HepG2 (cell line): ENCODE data around the gene HLA-DOA. TPM values are rescaled to one million over a fixed set of nuclear protein-coding genes. Genes with fewer than 3 reads are reported as not detected.

ENCODE experiments used
- BATF2 ChIP-seq: sonication (generic); formaldehyde crosslinking; IDR thresholded peaks from 2 replicates; pipeline ENCODE4 v1.8.0; 2022; ENCODE audit warnings: mild to moderate bottlenecking, missing genetic modification reagents, moderate library complexity
- CTCF ChIP-seq: sonication (generic); formaldehyde crosslinking; IDR thresholded peaks from 2 replicates; pipeline ENCODE4 v1.5.0; 2020; ENCODE audit warnings: mild to moderate bottlenecking, missing genetic modification reagents, moderate library complexity
- FLYWCH1 ChIP-seq: sonication (generic); formaldehyde crosslinking; IDR thresholded peaks from 2 replicates; pipeline ENCODE4 v1.8.1; 2023; ENCODE audit warnings: mild to moderate bottlenecking, missing genetic modification reagents
- GABPA ChIP-seq, 2 experiments: IDR thresholded peaks; 2 replicates each; pipeline ENCODE4 v1.6.1; 2011 to 2016; ENCODE audit warnings: low read depth in 2 of 2, low read length in 1 of 2, missing biosample characterization in 1 of 2, missing genetic modification characterization in 1 of 2
- MAZ ChIP-seq, 2 experiments: sonication (generic) in 1 of 2; formaldehyde crosslinking in 1 of 2; IDR thresholded peaks; 2 replicates each; pipeline versions ENCODE4 v1.5.0 to v1.6.1; 2012 to 2020; ENCODE audit warnings: low read depth in 2 of 2, mild to moderate bottlenecking in 2 of 2, borderline replicate concordance in 1 of 2, improper control_type of control experiment in 1 of 2, low read length in 1 of 2, missing genetic modification reagents in 1 of 2, moderate library complexity in 1 of 2
- NBN ChIP-seq: fragments of 450-650 bp; conservative IDR thresholded peaks from 2 replicates; pipeline ENCODE4 v1.6.1; 2017
- NR2F1 ChIP-seq, 2 experiments: fragments of 450-650 bp in 1 of 2; formaldehyde crosslinking in 1 of 2; IDR thresholded peaks; 2 replicates each; pipeline versions ENCODE4 v1.5.0 to v1.6.1; 2016 to 2020; ENCODE audit warnings: mild to moderate bottlenecking in 1 of 2, missing compliant biosample characterization in 1 of 2, missing genetic modification reagents in 1 of 2, moderate library complexity in 1 of 2
- PHF21A ChIP-seq: sonication (generic); formaldehyde crosslinking; IDR thresholded peaks from 2 replicates; pipeline ENCODE4 v1.5.0; 2020; ENCODE audit warnings: mild to moderate bottlenecking, missing genetic modification reagents
- PPARG ChIP-seq: conservative IDR thresholded peaks from 2 replicates; pipeline ENCODE4 v1.6.1; 2016; ENCODE audit warnings: missing biosample characterization, missing genetic modification reagents
- SALL2 ChIP-seq: sonication (generic); formaldehyde crosslinking; IDR thresholded peaks from 2 replicates; pipeline ENCODE4 v1.8.1; 2023; ENCODE audit warnings: mild to moderate bottlenecking, missing genetic modification reagents, inconsistent platforms
- SMYD3 ChIP-seq: sonication (generic); formaldehyde crosslinking; IDR thresholded peaks from 2 replicates; pipeline ENCODE4 v1.8.1; 2023; ENCODE audit warnings: mild to moderate bottlenecking, missing genetic modification reagents
- ZBTB38 ChIP-seq: sonication (generic); formaldehyde crosslinking; IDR thresholded peaks from 2 replicates; pipeline ENCODE4 v1.5.1; 2020; ENCODE audit warnings: mild to moderate bottlenecking, missing genetic modification reagents
- ZNF207 ChIP-seq: fragments of 450-650 bp; IDR thresholded peaks from 2 replicates; pipeline ENCODE4 v1.6.1; 2016; ENCODE audit warnings: antibody characterized with exemption, borderline replicate concordance
- ZNF343 ChIP-seq: sonication (generic); formaldehyde crosslinking; IDR thresholded peaks from 2 replicates; pipeline ENCODE4 v1.4.0; 2020; ENCODE audit warnings: mild to moderate bottlenecking, missing genetic modification reagents
- ZNF496 ChIP-seq: sonication (generic); formaldehyde crosslinking; IDR thresholded peaks from 2 replicates; pipeline ENCODE4 v1.8.1; 2023; ENCODE audit warnings: mild to moderate bottlenecking, moderate library complexity, missing genetic modification reagents; ENCODE audit not compliant: insufficient replicate concordance
- ZNF713 ChIP-seq: sonication (generic); formaldehyde crosslinking; IDR thresholded peaks from 2 replicates; pipeline ENCODE4 v1.4.0; 2020; ENCODE audit warnings: mild to moderate bottlenecking, missing genetic modification reagents
- ZNF768 ChIP-seq: sonication (generic); formaldehyde crosslinking; IDR thresholded peaks from 2 replicates; pipeline ENCODE4 v1.4.0; 2020; ENCODE audit warnings: missing genetic modification reagents
- ZSCAN22 ChIP-seq: sonication (generic); formaldehyde crosslinking; IDR thresholded peaks from 2 replicates; pipeline ENCODE4 v1.4.0; 2020; ENCODE audit warnings: mild to moderate bottlenecking, missing genetic modification reagents
- polyA plus RNA-seq, 8 experiments: library from polyadenylated mRNA; depleted of rRNA in 3 of 8; stranded (reverse) in 7 of 8; unstranded in 1 of 8; fragments of >200 nt; fragmentation: Illumina TruSeq in 4 of 8; extraction: Trizol in 4 of 8; gene quantifications; 2 replicates each; pipeline versions ENCODE4 v1.2.1 to v1.2.3, GENCODE V29; 2011 to 2016; ENCODE audit warnings: low read depth in 4 of 8, missing spikeins in 1 of 8, mixed read lengths in 1 of 8; ENCODE audit not compliant: insufficient read depth in 1 of 8
- total RNA-seq, 5 experiments: library from RNA; depleted of rRNA; stranded (reverse); fragments of >200 nt; fragmentation: Illumina TruSeq; extraction: Trizol; gene quantifications; 2 replicates each; pipeline ENCODE4 v1.2.3, GENCODE V29; 2016; ENCODE audit warnings: low read depth in 1 of 5
- TF ChIP-seq, protein P1 (sequence below): sonication (generic); formaldehyde crosslinking; IDR thresholded peaks from 2 replicates; pipeline ENCODE4 v1.4.0; 2020; ENCODE audit warnings: missing genetic modification reagents, mild to moderate bottlenecking, borderline replicate concordance
- TF ChIP-seq, protein P2 (sequence below): sonication (generic); formaldehyde crosslinking; IDR thresholded peaks from 2 replicates; pipeline ENCODE4 v1.4.0; 2020; ENCODE audit warnings: missing genetic modification reagents, borderline replicate concordance

HLA-DOA gene
- total and polyA plus RNA-seq, 2 of the 13 experiments (the other 11 are each of a cell fraction or from before 2014, with no cell fraction given), result 0.03 to 0.09 TPM

DNA sequence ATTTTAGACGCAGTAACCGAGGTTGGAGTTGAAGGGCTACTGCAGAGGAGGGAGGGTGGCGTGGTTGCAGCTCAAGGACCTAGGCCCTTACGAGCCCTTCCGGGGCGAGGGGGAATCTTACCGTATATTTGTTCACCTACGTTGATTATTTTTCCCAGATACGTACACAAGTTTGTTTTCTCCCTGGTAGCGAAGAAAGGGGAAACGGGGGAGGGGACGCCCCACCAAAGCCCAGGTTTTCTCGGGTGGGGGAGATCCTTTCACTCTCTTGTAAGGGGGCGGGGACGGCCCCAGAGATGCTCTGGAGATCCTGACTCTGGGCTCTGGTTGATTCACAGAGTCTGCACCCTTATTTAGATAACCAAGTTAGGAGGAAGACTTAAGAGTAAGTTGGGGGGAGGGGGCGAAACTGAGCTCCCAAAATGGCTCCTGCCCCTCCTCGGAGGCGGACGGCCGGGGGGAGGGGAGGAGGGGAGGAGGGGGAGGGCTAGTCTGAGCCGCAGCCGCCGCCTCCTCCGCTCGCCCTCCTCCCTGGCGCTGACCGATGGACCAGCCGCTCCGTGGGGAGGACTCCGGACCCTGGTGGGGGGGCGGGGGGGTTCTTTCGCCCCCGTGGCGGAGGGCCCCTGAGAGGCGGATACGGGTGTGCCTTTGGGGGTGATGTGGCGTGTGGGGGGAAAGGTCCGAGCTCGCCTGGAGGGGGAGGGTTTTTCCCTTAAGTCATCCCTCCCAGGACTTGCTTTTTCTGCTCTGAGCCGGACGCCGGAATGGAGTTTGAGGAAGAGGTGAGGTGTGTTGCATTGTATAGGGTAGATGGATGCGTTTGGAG, 38.8 kb downstream of the HLA-DOA start (continued):
- TF ChIP-seq ZSCAN22 (CRISPR knock-in tag) (no peak), FLYWCH1 (no peak), CTCF (CRISPR knock-in tag) (no peak), ZNF343 (CRISPR knock-in tag) (no peak), ZNF207 (no peak), ZNF768 (CRISPR knock-in tag) (0 out of 2 replicates have a peak, but pooled peaks have one; percentile 28), NR2F1 (CRISPR knock-in tag; IDR thresholded peaks at IDR 0.05) (no peak; a peak in 1 of 4 replicates), ZNF496 (no peak), MAZ (IDR thresholded peaks at IDR 0.05; ENCODE audit: borderline replicate concordance, low read depth, low read length) (peak; percentile 36), MAZ (CRISPR knock-in tag; IDR thresholded peaks at IDR 0.05; ENCODE audit: low read depth) (peak; percentile 22; the same call in 1 of the 2 replicates), PPARG (CRISPR knock-in tag) (no peak), SALL2 (CRISPR knock-in tag) (no peak), SMYD3 (CRISPR knock-in tag) (no peak), NBN (no peak), ZBTB38 (CRISPR knock-in tag) (no peak), ZNF713 (CRISPR knock-in tag) (no peak), PHF21A (CRISPR knock-in tag) (no peak), BATF2 (CRISPR knock-in tag) (no peak), GABPA (IDR thresholded peaks at IDR 0.05; ENCODE audit: low read depth, low read length) (no peak), GABPA (CRISPR knock-in tag; IDR thresholded peaks at IDR 0.05; ENCODE audit: low read depth) (peak; percentile 21; the same call in 1 of the 2 replicates)
- TF ChIP-seq, protein P1, sequence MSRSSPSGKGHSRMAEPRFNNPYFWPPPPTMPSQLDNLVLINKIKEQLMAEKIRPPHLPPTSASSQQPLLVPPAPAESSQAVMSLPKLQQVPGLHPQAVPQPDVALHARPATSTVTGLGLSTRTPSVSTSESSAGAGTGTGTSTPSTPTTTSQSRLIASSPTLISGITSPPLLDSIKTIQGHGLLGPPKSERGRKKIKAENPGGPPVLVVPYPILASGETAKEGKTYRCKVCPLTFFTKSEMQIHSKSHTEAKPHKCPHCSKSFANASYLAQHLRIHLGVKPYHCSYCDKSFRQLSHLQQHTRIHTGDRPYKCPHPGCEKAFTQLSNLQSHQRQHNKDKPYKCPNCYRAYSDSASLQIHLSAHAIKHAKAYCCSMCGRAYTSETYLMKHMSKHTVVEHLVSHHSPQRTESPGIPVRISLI, result no peak
- TF ChIP-seq, protein P2, sequence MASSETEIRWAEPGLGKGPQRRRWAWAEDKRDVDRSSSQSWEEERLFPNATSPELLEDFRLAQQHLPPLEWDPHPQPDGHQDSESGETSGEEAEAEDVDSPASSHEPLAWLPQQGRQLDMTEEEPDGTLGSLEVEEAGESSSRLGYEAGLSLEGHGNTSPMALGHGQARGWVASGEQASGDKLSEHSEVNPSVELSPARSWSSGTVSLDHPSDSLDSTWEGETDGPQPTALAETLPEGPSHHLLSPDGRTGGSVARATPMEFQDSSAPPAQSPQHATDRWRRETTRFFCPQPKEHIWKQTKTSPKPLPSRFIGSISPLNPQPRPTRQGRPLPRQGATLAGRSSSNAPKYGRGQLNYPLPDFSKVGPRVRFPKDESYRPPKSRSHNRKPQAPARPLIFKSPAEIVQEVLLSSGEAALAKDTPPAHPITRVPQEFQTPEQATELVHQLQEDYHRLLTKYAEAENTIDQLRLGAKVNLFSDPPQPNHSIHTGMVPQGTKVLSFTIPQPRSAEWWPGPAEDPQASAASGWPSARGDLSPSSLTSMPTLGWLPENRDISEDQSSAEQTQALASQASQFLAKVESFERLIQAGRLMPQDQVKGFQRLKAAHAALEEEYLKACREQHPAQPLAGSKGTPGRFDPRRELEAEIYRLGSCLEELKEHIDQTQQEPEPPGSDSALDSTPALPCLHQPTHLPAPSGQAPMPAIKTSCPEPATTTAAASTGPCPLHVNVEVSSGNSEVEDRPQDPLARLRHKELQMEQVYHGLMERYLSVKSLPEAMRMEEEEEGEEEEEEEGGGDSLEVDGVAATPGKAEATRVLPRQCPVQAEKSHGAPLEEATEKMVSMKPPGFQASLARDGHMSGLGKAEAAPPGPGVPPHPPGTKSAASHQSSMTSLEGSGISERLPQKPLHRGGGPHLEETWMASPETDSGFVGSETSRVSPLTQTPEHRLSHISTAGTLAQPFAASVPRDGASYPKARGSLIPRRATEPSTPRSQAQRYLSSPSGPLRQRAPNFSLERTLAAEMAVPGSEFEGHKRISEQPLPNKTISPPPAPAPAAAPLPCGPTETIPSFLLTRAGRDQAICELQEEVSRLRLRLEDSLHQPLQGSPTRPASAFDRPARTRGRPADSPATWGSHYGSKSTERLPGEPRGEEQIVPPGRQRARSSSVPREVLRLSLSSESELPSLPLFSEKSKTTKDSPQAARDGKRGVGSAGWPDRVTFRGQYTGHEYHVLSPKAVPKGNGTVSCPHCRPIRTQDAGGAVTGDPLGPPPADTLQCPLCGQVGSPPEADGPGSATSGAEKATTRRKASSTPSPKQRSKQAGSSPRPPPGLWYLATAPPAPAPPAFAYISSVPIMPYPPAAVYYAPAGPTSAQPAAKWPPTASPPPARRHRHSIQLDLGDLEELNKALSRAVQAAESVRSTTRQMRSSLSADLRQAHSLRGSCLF (CRISPR knock-in tag), result no peak
